NCI-H524 treated with DMSO at 0.1 percent for 48 hours (cell line): ENCODE data around the gene PCDHB8.
"Not testable (repeated sequence)": the region's sequence is repeated elsewhere in the genome, so short reads cannot be mapped to it uniquely, and the experiment has no call there.

Experiments
- DNase-seq: peaks from one replicate; lab custom pipeline; 2025; lab: John Stamatoyannopoulos, UW

The PCDHB8 gene

DNA sequence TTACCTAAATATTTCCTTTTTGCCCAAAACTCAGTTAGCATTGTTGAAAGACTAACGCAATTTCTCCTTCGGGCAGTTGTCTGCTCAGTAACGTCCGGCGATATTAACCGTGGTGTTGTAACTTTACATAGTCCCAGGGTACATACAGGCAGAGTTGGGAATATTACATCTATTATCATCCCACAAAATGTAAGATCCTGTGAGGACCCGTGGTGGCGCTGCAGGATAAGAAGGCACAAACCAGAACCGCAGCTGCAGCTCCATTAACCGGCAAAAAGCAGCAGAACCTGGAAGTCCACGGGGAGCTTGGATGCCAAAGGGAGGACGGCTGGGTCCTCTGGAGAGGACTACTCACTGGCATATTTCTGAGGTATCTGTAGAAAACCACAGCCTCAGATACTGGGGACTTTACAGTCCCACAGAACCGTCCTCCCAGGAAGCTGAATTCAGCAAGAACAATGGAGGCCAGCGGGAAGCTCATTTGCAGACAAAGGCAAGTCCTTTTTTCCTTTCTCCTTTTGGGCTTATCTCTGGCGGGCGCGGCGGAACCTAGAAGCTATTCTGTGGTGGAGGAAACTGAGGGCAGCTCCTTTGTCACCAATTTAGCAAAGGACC is at the start of gene PCDHB8:
TSS of gene PCDHB8 (plus strand) at position 214 of the 615 bp plus-strand sequence. CDS start at position 459, 245 bp downstream.
- DNase-seq = not testable (repeated sequence)

DNA sequence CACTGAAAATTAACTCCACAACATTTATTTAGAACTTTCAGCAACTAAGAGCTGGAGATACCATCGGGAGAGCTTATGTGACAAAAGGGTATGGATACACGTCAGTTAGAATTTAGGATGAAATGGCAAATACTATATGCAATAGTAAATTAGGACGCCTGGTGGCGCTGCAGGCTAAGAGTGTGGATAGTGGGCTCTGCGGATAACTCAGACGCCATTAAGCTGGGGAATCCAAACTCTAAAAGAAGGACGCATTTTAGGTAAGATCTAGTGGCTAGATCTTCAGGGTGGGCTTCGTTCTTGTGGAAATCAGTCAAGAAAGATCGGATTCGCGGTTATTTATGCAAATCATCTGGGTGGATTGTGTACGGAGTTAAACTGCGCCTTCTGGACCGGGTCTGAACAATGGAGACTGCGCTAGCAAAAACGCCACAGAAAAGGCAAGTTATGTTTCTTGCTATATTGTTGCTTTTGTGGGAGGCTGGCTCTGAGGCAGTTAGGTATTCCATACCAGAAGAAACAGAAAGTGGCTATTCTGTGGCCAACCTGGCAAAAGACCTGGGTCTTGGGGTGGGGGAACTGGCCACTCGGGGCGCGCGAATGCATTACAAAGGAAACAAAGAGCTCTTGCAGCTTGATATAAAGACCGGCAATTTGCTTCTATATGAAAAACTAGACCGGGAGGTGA is 42.4 kb upstream of the PCDHB8 start, which contains the start of gene PCDHB5:
TSS of gene PCDHB5 (plus strand) at position 177 of the 688 bp plus-strand sequence. CDS start at position 406, 229 bp downstream.
- DNase-seq = no peak

DNA sequence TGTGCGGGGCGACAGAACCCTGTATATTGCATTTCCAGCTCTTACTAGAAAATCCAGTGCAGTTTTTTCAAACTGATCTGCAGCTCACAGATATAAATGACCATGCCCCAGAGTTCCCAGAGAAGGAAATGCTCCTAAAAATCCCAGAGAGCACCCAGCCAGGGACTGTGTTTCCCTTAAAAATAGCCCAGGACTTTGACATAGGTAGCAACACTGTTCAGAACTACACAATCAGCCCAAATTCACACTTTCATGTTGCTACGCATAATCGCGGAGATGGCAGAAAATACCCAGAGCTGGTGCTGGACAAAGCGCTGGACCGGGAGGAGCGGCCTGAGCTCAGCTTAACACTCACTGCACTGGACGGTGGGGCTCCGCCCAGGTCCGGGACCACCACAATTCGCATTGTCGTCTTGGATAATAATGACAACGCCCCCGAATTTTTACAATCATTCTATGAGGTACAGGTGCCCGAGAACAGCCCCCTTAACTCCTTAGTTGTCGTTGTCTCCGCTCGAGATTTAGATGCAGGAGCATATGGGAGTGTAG is 41.8 kb upstream of the PCDHB8 start:
- DNase-seq = no peak

DNA sequence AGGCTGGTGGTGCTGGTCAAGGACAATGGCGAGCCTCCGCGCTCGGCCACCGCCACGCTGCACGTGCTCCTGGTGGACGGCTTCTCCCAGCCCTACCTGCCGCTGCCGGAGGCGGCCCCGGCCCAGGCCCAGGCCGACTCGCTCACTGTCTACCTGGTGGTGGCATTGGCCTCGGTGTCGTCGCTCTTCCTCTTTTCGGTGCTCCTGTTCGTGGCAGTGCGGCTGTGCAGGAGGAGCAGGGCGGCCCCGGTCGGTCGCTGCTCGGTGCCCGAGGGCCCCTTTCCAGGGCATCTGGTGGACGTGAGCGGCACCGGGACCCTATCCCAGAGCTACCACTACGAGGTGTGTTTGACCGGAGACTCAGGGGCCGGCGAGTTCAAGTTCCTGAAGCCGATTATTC is 40.2 kb upstream of the PCDHB8 start:
- not testable (repeated sequence) for DNase-seq

DNA sequence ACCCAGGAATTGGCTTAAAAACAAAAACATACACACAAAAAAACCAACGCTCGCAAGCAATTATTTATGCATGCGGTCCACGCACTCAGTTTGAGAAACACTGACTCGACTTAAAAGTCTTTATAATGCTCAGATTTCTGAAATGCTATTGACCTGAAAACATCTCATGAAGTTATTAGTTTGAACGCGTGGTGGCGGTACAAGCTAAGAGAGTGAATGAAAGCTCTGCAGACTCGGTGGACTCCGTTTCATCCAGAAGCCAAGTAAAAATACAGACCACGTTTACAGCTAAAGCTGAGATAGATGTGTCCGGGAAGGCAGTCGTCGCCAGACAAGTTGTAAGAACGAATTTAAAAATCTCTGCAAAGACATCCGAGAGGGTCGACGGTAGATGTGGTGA is 27.8 kb upstream of the PCDHB8 start, which contains the start of gene PCDHB6:
TSS of gene PCDHB6 (plus strand) at position 246 of the 400 bp plus-strand sequence. CDS start 201 bp downstream, outside the sequence.
- DNase-seq = no peak

DNA sequence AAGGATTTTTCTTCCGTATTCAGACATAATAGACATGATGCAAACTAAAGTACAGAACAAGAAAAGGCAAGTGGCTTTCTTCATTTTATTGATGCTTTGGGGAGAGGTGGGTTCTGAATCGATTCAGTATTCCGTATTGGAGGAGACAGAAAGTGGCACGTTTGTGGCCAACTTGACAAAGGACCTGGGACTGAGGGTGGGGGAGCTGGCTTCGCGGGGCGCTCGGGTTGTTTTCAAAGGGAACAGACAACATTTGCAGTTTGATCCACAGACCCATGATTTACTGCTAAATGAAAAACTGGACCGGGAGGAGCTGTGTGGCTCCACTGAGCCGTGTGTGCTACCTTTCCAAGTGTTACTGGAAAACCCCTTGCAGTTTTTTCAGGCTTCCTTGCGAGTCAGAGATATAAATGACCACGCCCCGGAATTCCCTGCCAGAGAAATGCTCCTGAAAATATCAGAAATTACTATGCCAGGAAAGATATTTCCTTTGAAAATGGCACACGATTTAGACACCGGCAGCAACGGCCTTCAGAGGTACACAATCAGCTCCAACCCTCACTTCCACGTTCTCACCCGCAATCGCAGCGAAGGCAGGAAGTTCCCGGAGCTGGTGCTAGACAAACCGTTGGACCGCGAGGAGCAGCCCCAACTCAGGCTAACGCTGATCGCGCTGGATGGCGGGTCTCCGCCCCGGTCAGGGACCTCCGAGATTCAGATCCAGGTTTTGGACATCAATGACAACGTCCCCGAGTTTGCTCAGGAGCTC is 27.2 kb upstream of the PCDHB8 start:
- DNase-seq = no peak

DNA sequence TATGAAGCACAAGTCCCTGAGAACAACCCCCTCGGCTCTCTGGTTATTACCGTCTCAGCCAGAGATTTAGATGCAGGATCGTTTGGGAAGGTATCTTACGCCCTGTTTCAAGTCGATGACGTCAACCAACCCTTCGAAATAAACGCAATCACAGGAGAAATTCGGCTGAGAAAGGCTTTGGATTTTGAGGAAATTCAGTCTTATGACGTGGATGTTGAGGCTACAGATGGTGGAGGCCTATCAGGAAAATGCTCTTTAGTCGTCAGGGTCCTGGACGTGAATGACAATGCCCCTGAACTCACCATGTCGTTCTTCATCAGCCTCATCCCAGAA is 26.6 kb upstream of the PCDHB8 start:
- no peak for DNase-seq

DNA sequence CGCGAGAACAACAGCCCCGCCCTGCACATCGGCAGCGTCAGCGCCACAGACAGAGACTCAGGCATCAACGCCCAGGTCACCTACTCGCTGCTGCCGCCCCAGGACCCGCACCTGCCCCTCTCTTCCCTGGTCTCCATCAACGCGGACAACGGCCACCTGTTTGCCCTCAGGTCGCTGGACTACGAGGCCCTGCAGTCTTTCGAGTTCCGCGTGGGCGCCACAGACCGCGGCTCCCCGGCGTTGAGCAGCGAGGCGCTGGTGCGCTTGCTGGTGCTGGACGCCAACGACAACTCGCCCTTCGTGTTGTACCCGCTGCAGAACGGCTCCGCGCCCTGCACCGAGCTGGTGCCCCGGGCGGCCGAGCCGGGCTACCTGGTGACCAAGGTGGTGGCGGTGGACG is 26.0 kb upstream of the PCDHB8 start:
- DNase-seq = not testable (repeated sequence)

DNA sequence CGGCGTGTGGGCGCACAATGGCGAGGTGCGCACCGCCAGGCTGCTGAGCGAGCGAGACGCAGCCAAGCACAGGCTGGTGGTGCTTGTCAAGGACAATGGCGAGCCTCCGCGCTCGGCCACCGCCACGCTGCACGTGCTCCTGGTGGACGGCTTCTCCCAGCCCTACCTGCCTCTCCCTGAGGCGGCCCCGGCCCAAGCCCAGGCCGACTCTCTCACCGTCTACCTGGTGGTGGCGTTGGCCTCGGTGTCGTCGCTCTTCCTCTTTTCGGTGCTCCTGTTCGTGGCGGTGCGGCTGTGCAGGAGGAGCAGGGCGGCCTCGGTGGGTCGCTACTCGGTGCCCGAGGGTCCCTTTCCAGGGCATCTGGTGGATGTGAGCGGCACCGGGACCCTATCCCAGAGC is 25.5 kb upstream of the PCDHB8 start:
- not testable (repeated sequence) for DNase-seq

DNA sequence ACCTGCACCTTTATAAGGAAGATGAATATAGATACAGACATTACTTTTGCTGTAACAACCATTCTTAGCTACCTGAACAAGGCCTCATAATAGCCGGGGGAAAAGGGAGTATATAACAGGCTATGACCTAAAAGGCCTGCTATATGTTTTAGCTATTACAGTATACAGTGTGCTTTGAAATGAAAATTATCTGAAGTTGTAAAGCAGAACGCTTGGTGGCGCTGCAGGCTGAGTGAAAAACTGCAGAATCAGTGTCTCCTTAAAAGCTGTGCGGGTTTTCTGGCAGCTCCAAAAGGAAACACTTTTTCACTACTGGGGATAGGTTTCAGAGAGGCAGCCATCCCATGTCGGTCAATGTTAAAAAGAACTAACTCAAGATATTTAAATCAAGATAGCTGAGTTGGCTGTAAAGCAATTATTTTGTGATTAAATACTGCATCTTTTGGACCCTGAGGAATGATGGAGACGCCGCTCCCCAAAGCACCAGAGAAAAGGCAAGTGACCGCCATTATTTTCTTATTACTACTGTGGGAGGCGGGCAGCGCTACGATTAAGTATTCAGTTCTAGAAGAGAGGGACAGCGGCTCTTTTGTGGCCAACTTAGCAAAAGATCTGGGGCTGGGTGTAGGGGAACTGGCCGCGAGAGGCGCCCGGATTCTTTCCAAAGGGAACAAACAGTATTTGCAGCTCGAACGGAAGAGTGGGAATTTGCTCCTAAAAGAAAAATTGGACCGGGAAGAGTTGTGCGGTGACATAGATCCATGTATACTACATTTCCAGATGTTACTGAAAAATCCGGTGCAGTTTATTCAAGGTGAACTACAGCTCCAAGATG is 21.8 kb upstream of the PCDHB8 start:
- DNase-seq = no peak

DNA sequence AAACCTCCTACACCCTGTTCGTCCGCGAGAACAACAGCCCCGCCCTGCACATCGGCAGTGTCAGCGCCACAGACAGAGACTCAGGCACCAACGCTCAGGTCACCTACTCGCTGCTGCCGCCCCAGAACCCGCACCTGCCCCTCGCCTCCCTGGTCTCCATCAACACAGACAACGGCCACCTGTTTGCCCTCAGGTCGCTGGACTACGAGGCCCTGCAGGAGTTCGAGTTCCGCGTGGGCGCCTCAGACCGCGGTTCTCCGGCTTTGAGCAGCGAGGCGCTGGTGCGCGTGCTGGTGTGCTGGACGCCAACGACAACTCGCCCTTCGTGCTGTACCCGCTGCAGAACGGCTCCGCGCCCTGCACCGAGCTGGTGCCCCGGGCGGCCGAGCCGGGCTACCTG is 20.2 kb upstream of the PCDHB8 start:
- not testable (repeated sequence) for DNase-seq

DNA sequence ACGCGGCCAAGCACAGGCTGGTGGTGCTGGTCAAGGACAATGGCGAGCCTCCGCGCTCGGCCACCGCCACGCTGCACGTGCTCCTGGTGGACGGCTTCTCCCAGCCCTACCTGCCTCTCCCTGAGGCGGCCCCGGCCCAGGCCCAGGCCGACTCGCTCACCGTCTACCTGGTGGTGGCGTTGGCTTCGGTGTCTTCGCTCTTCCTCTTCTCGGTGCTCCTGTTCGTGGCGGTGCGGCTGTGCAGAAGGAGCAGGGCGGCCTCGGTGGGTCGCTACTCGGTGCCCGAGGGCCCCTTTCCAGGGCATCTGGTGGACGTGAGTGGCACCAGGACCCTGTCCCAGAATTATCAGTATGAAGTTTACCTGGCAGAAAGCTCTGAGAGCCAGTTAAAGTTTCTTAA is 19.7 kb upstream of the PCDHB8 start:
- not testable (repeated sequence) for DNase-seq

DNA sequence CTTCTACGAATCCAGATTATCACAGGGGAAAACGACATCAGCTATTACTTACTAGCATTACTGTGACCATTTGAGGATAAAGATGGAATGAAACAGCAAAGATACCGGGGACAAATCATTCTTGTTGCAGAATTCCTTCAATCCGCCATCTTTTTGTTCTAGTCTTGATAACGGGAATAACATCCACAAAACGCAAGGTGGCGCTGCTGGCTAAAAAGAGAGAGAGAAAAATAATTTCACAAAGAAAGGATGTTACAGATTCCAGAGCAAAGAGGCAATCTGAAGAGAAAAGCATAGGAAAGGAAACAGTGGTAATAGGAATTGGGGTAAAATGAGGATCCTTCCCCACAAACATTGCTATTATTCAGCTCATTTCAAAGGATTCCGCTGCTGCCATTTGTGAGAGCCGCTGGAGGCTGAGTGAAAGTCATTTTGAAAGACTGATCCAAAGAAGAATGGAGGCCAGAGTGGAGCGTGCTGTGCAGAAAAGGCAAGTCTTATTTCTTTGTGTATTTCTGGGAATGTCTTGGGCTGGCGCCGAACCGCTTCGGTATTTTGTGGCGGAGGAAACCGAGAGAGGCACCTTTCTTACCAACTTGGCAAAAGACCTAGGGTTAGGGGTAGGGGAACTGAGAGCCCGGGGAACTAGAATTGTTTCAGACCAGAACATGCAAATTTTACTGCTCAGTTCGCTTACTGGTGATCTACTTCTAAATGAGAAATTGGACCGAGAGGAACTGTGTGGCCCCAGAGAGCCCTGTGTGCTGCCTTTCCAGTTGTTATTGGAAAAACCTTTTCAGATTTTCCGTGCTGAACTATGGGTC is 5.0 kb upstream of the PCDHB8 start, which contains the start of gene PCDHB7:
TSS of gene PCDHB7 (plus strand) at position 264 of the 824 bp plus-strand sequence. CDS start at position 456, 192 bp downstream.
- DNase-seq = no peak

DNA sequence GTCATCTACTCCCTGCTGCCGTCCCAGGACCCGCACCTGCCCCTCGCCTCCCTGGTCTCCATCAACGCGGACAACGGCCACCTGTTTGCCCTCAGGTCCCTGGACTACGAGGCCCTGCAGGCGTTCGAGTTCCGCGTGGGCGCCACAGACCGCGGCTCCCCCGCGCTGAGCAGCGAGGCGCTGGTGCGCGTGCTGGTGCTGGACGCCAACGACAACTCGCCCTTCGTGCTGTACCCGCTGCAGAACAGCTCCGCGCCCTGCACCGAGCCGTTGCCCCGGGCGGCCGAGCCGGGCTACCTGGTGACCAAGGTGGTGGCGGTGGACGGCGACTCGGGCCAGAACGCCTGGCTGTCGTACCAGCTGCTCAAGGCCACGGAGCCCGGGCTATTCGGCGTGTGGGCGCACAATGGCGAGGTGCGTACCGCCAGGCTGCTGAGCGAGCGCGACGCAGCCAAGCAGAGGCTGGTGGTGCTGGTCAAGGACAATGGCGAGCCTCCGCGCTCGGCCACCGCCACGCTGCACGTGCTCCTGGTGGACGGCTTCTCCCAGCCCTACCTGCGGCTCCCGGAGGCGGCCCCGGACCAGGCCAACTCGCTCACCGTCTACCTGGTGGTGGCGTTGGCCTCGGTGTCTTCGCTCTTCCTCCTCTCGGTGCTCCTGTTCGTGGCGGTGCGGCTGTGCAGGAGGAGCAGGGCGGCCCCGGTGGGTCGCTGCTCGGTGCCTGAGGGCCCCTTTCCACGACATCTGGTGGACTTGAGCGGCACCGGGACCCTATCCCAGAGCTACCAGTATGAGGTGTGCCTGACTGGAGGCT is 3.1 kb upstream of the PCDHB8 start:
- DNase-seq = not testable (repeated sequence)

DNA sequence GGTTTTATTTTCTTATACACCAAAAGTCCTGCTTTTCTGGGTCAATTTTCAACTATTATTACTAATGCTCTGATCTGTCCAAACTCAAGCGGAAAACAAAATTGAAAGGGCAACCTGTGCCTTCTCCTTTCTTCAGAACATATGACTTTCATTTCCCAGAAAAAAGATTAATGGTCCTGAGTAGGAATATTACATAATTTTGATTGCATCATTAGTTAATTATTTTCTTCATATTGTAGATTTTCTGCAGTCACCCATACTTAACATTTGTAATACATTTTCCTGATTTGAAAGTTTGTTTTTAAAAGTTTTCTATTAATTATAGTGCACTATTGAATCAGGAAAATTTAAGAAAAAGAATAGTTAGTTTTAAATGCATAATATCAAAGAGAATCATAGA is 1.7 kb upstream of the PCDHB8 start:
- no peak for DNase-seq

DNA sequence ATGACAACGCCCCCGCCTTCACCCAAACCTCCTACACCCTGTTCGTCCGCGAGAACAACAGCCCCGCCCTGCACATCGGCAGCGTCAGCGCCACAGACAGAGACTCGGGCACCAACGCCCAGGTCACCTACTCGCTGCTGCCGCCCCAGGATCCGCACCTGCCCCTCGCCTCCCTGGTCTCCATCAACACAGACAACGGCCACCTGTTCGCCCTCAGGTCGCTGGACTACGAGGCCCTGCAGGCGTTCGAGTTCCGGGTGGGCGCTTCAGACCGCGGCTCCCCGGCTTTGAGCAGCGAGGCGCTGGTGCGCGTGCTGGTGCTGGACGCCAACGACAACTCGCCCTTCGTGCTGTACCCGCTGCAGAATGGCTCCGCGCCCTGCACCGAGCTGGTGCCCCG is 1.8 kb downstream of the PCDHB8 start:
- DNase-seq = not testable (repeated sequence)

DNA sequence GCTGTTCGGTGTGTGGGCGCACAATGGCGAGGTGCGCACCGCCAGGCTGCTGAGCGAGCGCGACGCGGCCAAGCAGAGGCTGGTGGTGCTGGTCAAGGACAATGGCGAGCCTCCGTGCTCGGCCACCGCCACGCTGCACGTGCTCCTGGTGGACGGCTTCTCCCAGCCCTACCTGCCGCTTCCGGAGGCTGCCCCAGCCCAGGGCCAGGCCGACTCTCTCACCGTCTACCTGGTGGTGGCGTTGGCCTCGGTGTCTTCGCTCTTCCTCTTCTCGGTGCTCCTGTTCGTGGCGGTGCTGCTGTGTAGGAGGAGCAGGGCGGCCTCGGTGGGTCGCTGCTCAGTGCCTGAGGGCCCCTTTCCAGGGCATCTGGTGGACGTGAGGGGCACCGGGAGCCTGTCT is 2.3 kb downstream of the PCDHB8 start:
- not testable (repeated sequence) for DNase-seq

DNA sequence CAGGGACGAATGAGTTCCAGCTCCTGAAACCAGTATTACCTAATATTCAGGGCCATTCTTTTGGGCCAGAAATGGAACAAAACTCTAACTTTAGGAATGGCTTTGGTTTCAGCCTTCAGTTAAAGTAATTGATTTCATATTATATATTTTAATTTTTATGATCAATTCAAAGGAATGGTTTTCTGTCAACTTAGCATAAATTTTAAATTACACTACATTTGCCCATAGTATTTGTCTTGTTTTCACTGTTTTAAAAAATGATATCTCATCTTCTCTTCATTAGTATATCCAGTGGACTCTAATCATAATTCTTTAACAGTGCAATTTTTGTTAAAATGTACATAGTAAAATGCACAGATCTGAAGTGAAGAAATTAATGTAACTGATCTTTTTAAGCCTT is 2.7 kb downstream of the PCDHB8 start:
- DNase-seq = no peak

DNA sequence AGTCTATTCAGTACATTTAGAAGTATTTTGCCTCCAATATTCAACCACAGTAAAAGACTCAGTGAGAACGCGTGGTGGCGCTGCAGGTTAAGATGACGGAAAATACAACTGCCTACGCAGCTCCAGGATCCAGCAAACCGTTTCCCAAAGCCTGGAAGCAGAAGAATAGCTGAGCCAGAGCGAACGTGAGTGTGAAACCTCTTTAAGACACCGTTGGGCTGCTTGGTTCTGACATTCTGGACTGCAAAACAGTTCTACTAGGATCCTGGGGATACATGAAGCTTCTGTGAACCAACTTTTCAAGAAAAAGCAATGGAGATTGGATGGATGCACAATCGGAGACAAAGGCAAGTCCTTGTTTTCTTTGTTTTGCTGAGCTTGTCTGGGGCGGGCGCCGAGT is 4.7 kb downstream of the PCDHB8 start, which contains the start of gene PCDHB16:
TSS of gene PCDHB16 (plus strand) at position 140 of the 400 bp plus-strand sequence. CDS start at position 313, 173 bp downstream.
- no peak for DNase-seq
